Calu3 (cell line): Measurements from ENCODE around the gene TMEM30A. TPM values are rescaled to one million over a fixed set of nuclear protein-coding genes. Genes with fewer than 3 reads are reported as not detected.

Experiments used
- BruUV-seq: library from RNA; stranded (reverse); fragments of 400-500 nt; replicated peaks from 2 replicates; lab custom pipeline; 2021; lab: Mats Ljungman, UMichigan
- CTCF ChIA-PET: fragments of 300-600 bp; sonication (Branson Sonifier 250); formaldehyde crosslinking; loops from one replicate; lab custom pipeline; 2022; ENCODE audit warnings: antibody characterized with exemption; lab: Charles Lee
- DNase-seq: peaks from one replicate; pipeline ENCODE4 v3.0.0; 2022
- H3K27ac Mint-ChIP-seq: one replicate; pipeline ENCODE4 v1.8.0; 2022; ENCODE audit warnings: mixed read lengths; ENCODE audit not compliant: unreplicated experiment
- H3K27me3 Mint-ChIP-seq: one replicate; pipeline ENCODE4 v1.8.0; 2022; ENCODE audit warnings: mixed read lengths; ENCODE audit not compliant: unreplicated experiment
- H3K36me3 Mint-ChIP-seq: one replicate; pipeline ENCODE4 v1.8.0; 2022; ENCODE audit warnings: mild to moderate bottlenecking, moderate library complexity, mixed read lengths; ENCODE audit not compliant: insufficient read depth, unreplicated experiment
- H3K4me1 Mint-ChIP-seq: one replicate; pipeline ENCODE4 v1.8.0; 2022; ENCODE audit warnings: mild to moderate bottlenecking, low read depth, mixed read lengths; ENCODE audit not compliant: unreplicated experiment
- H3K4me3 Mint-ChIP-seq: one replicate; pipeline ENCODE4 v1.8.0; 2022; ENCODE audit warnings: mild to moderate bottlenecking, low read depth, moderate library complexity, mixed read lengths; ENCODE audit not compliant: unreplicated experiment
- H3K9me3 Mint-ChIP-seq: one replicate; pipeline ENCODE4 v1.8.0; 2022; ENCODE audit warnings: low read depth, mixed read lengths; ENCODE audit not compliant: unreplicated experiment
- intact Hi-C: fragments of 100-400 bp; cut with micrococcal nuclease; formaldehyde crosslinking; loops from one replicate; pipeline ENCODE4 v1.10.0; 2022; ENCODE audit not compliant: unreplicated experiment
- total RNA-seq: library from RNA; stranded (reverse); gene quantifications from 2 replicates; pipeline ENCODE4 v1.2.3, GENCODE V29; 2022
- TF ChIP-seq, protein P1 (sequence below): fragments of 200-600 bp; IDR thresholded peaks from one replicate; pipeline ENCODE4 v1.8.0; 2022; ENCODE audit warnings: antibody characterized with exemption; ENCODE audit not compliant: unreplicated experiment

The TMEM30A gene
- total RNA-seq, 1 experiment from 2014 or later = 141 TPM

DNA sequence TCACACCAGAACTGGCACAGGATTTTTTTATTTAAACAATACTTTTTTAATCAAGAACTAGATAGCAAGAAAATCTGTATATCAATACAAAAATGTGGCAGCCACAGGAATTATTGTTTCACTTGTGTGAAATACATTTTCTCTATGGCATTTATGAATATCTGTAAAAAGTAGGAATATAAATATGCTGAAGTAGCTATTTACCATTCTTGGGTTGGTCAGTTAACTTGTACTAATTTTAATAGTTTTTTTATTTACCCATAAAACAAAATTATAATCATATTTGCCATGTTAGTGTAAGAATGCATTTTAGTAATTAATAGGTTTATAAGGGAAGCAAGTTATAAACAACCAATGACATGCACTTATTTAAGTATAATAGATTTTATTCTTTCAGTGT lies 31.4 kb upstream of the TMEM30A start:
- BruUV-seq = no TSS peak
- no peaks in the 10 kb centered on the region for H3K4me1 Mint-ChIP-seq
- DNase-seq = no peak
- no peak overlapping the region for H3K4me3 Mint-ChIP-seq
- no peak overlapping the region for H3K27ac Mint-ChIP-seq
- TF ChIP-seq, protein P1, sequence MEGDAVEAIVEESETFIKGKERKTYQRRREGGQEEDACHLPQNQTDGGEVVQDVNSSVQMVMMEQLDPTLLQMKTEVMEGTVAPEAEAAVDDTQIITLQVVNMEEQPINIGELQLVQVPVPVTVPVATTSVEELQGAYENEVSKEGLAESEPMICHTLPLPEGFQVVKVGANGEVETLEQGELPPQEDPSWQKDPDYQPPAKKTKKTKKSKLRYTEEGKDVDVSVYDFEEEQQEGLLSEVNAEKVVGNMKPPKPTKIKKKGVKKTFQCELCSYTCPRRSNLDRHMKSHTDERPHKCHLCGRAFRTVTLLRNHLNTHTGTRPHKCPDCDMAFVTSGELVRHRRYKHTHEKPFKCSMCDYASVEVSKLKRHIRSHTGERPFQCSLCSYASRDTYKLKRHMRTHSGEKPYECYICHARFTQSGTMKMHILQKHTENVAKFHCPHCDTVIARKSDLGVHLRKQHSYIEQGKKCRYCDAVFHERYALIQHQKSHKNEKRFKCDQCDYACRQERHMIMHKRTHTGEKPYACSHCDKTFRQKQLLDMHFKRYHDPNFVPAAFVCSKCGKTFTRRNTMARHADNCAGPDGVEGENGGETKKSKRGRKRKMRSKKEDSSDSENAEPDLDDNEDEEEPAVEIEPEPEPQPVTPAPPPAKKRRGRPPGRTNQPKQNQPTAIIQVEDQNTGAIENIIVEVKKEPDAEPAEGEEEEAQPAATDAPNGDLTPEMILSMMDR = no peak
- intact Hi-C loops = no loop called here
- no peaks in the 10 kb centered on the region for H3K36me3 Mint-ChIP-seq
- H3K27me3 Mint-ChIP-seq = peaks cover 24% of the 10 kb centered on the region
- CTCF ChIA-PET = interaction anchor here (1.0 kb wide), 1 partner anchor 11 kb away, joined by 3 read pairs; no protein-coding TSS in a partner anchor
- H3K9me3 Mint-ChIP-seq = no peaks in the 10 kb centered on the region

DNA sequence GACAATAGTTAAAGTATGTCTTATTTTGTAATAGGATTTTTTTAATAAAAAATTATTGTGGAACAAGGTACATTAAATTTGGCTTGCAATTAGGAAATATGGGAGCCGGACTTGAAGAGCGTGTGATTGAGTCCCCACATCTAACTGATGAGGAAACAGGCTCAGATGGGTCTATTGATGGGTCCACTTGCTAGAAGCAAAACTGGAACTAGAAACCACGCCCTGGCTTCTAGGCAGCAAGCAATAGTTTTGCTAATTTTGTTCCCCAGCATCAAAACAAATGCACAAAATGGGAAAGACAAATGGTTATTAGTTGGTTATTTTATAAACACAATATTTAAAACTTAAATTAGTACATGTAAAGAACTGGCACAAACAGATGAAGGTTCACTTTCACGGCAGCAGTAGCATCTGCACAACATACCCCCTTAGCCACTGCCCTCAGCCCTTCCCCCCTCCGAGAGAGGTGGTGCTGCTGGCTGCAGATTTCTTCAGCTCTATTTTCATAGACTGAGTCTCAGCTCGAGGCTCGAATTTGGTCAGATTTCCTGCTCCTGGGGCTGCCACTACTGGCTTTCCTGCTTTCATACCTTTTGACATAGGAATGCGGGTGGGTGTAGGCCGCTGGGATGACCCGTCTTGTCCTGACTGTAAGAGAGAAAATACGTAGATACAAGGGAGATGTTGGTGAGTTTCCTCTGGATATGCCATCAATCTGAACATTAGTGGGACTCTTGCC lies 23.8 kb upstream of the TMEM30A start:
- Mint-ChIP-seq H3K36me3 (no peaks in the 10 kb centered on the region), H3K27ac (no peak overlapping the region), H3K9me3 (no peaks in the 10 kb centered on the region), H3K4me1 (no peaks in the 10 kb centered on the region), H3K27me3 (peaks cover 5% of the 10 kb centered on the region), H3K4me3 (no peak overlapping the region)
- TF ChIP-seq, protein P1 = no peak
- no peak for DNase-seq
- CTCF ChIA-PET = no interaction called here
- no TSS peak for BruUV-seq
- intact Hi-C loops = no loop called here

DNA sequence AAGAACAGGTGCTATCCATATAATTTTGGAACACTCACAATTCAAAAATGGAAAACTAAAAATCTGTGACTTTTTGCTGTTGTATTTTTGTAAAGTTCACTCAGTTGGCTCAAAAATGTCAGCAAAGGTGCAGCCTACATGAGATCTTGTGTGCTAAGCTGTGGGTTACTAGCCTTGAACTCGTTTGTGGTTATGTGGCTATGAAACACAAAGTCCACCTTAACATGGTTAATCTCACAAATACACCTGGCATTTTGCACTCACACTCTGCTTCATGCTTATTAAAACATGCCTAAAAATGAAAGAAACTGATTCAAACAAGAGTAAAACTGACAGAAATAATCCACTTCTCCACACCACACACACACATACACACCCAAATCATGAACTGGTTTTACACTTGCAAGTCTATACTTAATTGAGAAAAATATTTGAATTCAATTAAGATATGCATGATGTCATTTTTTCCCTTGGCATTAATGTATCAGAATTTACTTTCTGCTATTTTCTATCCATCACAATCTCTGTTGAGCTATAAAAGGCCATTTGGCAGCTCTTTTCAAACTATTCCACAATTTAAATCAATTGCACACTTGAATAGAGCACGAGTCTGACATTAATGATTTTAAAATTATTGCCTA lies 22.9 kb upstream of the TMEM30A start:
- no peak for DNase-seq
- H3K36me3 Mint-ChIP-seq = no peaks in the 10 kb centered on the region
- H3K4me1 Mint-ChIP-seq = no peaks in the 10 kb centered on the region
- no peaks in the 10 kb centered on the region for H3K9me3 Mint-ChIP-seq
- TF ChIP-seq, protein P1 = no peak
- no TSS peak for BruUV-seq
- no peak overlapping the region for H3K4me3 Mint-ChIP-seq
- intact Hi-C loops = no loop called here
- H3K27ac Mint-ChIP-seq = no peak overlapping the region
- CTCF ChIA-PET = no interaction called here
- H3K27me3 Mint-ChIP-seq = no peaks in the 10 kb centered on the region

DNA sequence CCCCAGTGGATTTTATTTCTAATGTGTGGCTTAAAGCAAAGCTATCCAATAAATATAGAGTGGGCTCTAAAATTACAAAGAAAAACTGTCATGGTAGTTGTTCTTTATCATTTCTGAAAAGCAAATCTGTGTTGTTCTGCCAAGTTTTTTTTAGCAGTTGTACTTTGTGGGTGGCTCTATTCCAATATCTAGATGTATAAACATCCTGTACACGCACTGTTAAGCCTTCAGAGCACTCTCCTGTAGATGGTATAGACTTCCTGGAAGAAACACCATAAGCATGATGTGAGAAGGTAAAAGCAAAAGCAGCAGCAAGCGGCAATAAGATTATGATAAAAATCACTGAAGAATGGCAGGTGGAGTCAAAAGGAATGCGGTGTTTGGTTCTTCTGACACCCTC lies 21.5 kb upstream of the TMEM30A start:
- no peak for DNase-seq
- Mint-ChIP-seq H3K4me3 (no peak overlapping the region), H3K4me1 (no peaks in the 10 kb centered on the region), H3K27ac (no peak overlapping the region), H3K9me3 (no peaks in the 10 kb centered on the region), H3K27me3 (no peaks in the 10 kb centered on the region), H3K36me3 (no peaks in the 10 kb centered on the region)
- TF ChIP-seq, protein P1 = no peak
- no TSS peak for BruUV-seq
- CTCF ChIA-PET = interaction anchor here (1.1 kb wide), 1 partner anchor 23 kb away, joined by 3 read pairs; no protein-coding TSS in a partner anchor
- intact Hi-C loops = no loop called here
